HepG2 (cell line): ENCODE measurements around the gene RAP1GAP2. TPM values are rescaled to one million over a fixed set of nuclear protein-coding genes. Genes with fewer than 3 reads are reported as not detected.

ENCODE experiments used
- ATAC-seq: fragments of 200-7000 bp; cut with Tn5 transposase; 3 replicates; pipeline ENCODE4 v1.9.1; 2020; ENCODE audit warnings: mild to moderate bottlenecking, moderate library complexity
- BruUV-seq: library from RNA; stranded (reverse); fragments of 400-500 nt; replicated peaks from 2 replicates; lab custom pipeline; 2021; lab: Mats Ljungman, UMichigan
- CTCF ChIA-PET: fragments of 300-600 bp; formaldehyde crosslinking; extraction: SDS; loops from one replicate; lab custom pipeline; 2021; ENCODE audit warnings: low total read pairs, inconsistent platforms, low intra/inter-chr PET ratio; lab: Yijun Ruan, JAX
- POLR2A ChIA-PET: fragments of 350-600 bp; sonication (Branson Sonifier 250); formaldehyde crosslinking; loops from one replicate; lab custom pipeline; 2020; ENCODE audit warnings: antibody characterized with exemption, inconsistent platforms; lab: Yijun Ruan, JAX
- DNase-seq: peaks from one replicate; pipeline ENCODE4 v3.0.0-alpha.2; 2015; ENCODE audit warnings: low spot score
- FAIRE-seq: peaks from 3 replicates; lab custom pipeline; 2011; peaks lifted over from hg19 to GRCh38; lab: Jason Lieb, UNC
- H2AFZ ChIP-seq: one replicate; pipeline ENCODE4 v1.6.1; 2011; ENCODE audit warnings: low read length, inconsistent platforms
- H3K27ac ChIP-seq: fragments of 300-600 bp; 3 replicates; pipeline ENCODE4 v1.8.0; 2011; ENCODE audit warnings: mixed run types, mild to moderate bottlenecking, mixed read lengths, low read length, inconsistent platforms; ENCODE audit not compliant: insufficient read depth; ENCODE audit errors: extremely low read length
- H3K27me3 ChIP-seq, 2 experiments: fragments of 200-600 bp in 1 of 2; 2 replicates in 1 of 2; 3 replicates in 1 of 2; pipeline versions ENCODE4 v1.6.0 to v1.8.0; 2011; ENCODE audit warnings: low read length in 2 of 2, mild to moderate bottlenecking in 2 of 2, moderate library complexity in 2 of 2, inconsistent platforms in 1 of 2; ENCODE audit not compliant: insufficient read depth in 2 of 2, control insufficient read depth in 1 of 2
- H3K36me3 ChIP-seq, 2 experiments: fragments of 200-600 bp in 1 of 2; replicated peaks in 1 of 2; 2 replicates in 1 of 2; 3 replicates in 1 of 2; pipeline versions ENCODE4 v1.5.1 to v1.8.0; 2011; ENCODE audit warnings: low read length in 2 of 2, inconsistent platforms in 1 of 2; ENCODE audit not compliant: insufficient read depth in 2 of 2, control insufficient read depth in 1 of 2
- H3K4me1 ChIP-seq: 2 replicates; pipeline ENCODE4 v1.5.1; 2012; ENCODE audit warnings: low read length, inconsistent platforms; ENCODE audit not compliant: insufficient read depth
- H3K4me2 ChIP-seq: 2 replicates; pipeline ENCODE4 v1.6.0; 2011; ENCODE audit warnings: low read depth, low read length, inconsistent platforms
- H3K4me3 ChIP-seq, 3 experiments: fragments of 200-600 bp in 1 of 3; sonication (generic), shearing (Covaris generic) in 1 of 3; replicated peaks in 1 of 3; 2 replicates each; pipeline ENCODE4 v1.5.1; 2011 to 2016; ENCODE audit warnings: low read length in 3 of 3, inconsistent platforms in 2 of 3, low read depth in 2 of 3, mild to moderate bottlenecking in 2 of 3, control low read depth in 1 of 3, mixed read lengths in 1 of 3; ENCODE audit not compliant: insufficient read depth in 1 of 3
- H3K79me2 ChIP-seq: one replicate; pipeline ENCODE4 v1.6.1; 2011; ENCODE audit warnings: low read length, inconsistent platforms; ENCODE audit not compliant: insufficient read depth
- H3K9ac ChIP-seq: 2 replicates; pipeline ENCODE4 v1.6.0; 2011; ENCODE audit warnings: mild to moderate bottlenecking, low read depth, low read length, inconsistent platforms; ENCODE audit not compliant: insufficient read depth
- H3K9me3 ChIP-seq: 2 replicates; pipeline ENCODE4 v1.5.1; 2012; ENCODE audit warnings: mild to moderate bottlenecking, low read length
- H4K20me1 ChIP-seq: 2 replicates; pipeline ENCODE4 v1.6.0; 2011; ENCODE audit warnings: inconsistent platforms, mild to moderate bottlenecking, low read length, moderate library complexity; ENCODE audit not compliant: insufficient read depth
- BCL3 ChIP-seq: sonication (generic); formaldehyde crosslinking; IDR thresholded peaks from 2 replicates; pipeline ENCODE4 v1.5.1; 2020; ENCODE audit warnings: mild to moderate bottlenecking, missing genetic modification reagents, moderate library complexity
- BRF2 ChIP-seq: sonication (generic); formaldehyde crosslinking; IDR thresholded peaks from 2 replicates; pipeline ENCODE4 v1.8.1; 2022; ENCODE audit warnings: mild to moderate bottlenecking, missing genetic modification reagents
- CENPBD1 ChIP-seq: sonication (generic); formaldehyde crosslinking; IDR thresholded peaks from 2 replicates; pipeline ENCODE4 v1.8.0; 2022; ENCODE audit warnings: missing genetic modification reagents, low read depth, mild to moderate bottlenecking, borderline replicate concordance
- GTF3A ChIP-seq: sonication (generic); formaldehyde crosslinking; conservative IDR thresholded peaks from 2 replicates; pipeline ENCODE4 v1.4.0; 2020; ENCODE audit warnings: mild to moderate bottlenecking, missing genetic modification reagents
- HDAC6 ChIP-seq: fragments of 200-600 bp; sonication (generic); IDR thresholded peaks from 2 replicates; pipeline ENCODE4 v1.7.0; 2017; ENCODE audit warnings: mild to moderate bottlenecking, antibody characterized with exemption, low read length, low read depth
- ISL2 ChIP-seq: sonication (generic); formaldehyde crosslinking; IDR thresholded peaks from 2 replicates; pipeline ENCODE4 v1.5.0; 2020; ENCODE audit warnings: missing genetic modification reagents
- JUND ChIP-seq: sonication (generic); formaldehyde crosslinking; IDR thresholded peaks from 2 replicates; pipeline ENCODE4 v1.8.0; 2022; ENCODE audit warnings: mild to moderate bottlenecking, missing genetic modification reagents
- KAT7 ChIP-seq: IDR thresholded peaks from 2 replicates; pipeline ENCODE4 v1.6.1; 2018; ENCODE audit warnings: borderline replicate concordance, missing compliant biosample characterization
- MBD4 ChIP-seq: IDR thresholded peaks from 2 replicates; pipeline ENCODE4 v1.6.1; 2012; ENCODE audit warnings: low read length, inconsistent platforms, borderline replicate concordance
- NFYC ChIP-seq: IDR thresholded peaks from 2 replicates; pipeline ENCODE4 v1.6.1; 2016; ENCODE audit warnings: missing genetic modification reagents, missing compliant biosample characterization
- RBAK ChIP-seq: sonication (generic); formaldehyde crosslinking; IDR thresholded peaks from 2 replicates; pipeline ENCODE4 v1.5.1; 2020; ENCODE audit warnings: mild to moderate bottlenecking, missing genetic modification reagents
- SP140L ChIP-seq: sonication (generic); formaldehyde crosslinking; IDR thresholded peaks from 2 replicates; pipeline ENCODE4 v1.4.0; 2020; ENCODE audit warnings: missing genetic modification reagents, borderline replicate concordance
- TFDP2 ChIP-seq: sonication (generic); formaldehyde crosslinking; IDR thresholded peaks from 2 replicates; pipeline ENCODE4 v1.4.0; 2020; ENCODE audit warnings: missing genetic modification reagents
- ZNF276 ChIP-seq: sonication (generic); formaldehyde crosslinking; IDR thresholded peaks from 2 replicates; pipeline ENCODE4 v1.4.0; 2020; ENCODE audit warnings: mild to moderate bottlenecking, low read depth, missing genetic modification reagents
- ZNF543 ChIP-seq: sonication (generic); formaldehyde crosslinking; IDR thresholded peaks from 2 replicates; pipeline ENCODE4 v1.4.0; 2020; ENCODE audit warnings: mild to moderate bottlenecking, missing genetic modification reagents
- WGBS: methylation state at CpG from one replicate; pipeline ENCODE4 v1.1.6; 2017; ENCODE audit warnings: low lambda C conversion rate; 5-methylcytosine and 5-hydroxymethylcytosine counted together
- in situ Hi-C: cut with HindIII; loops from 2 replicates; pipeline ENCODE4 v1.10.0; 2017; ENCODE audit warnings: low pct_unique_long_range_greater_than_20kb; ENCODE audit not compliant: extremely low pct_ligation_motif_present
- intact Hi-C: fragments of 100-400 bp; cut with micrococcal nuclease; formaldehyde crosslinking; loops from one replicate; pipeline ENCODE4 v1.10.0; 2022; ENCODE audit not compliant: unreplicated experiment
- polyA plus RNA-seq, 8 experiments: library from polyadenylated mRNA; depleted of rRNA in 3 of 8; stranded (reverse) in 7 of 8; unstranded in 1 of 8; fragments of >200 nt; fragmentation: Illumina TruSeq in 4 of 8; extraction: Trizol in 4 of 8; gene quantifications; 2 replicates each; pipeline versions ENCODE4 v1.2.1 to v1.2.3, GENCODE V29; 2011 to 2016; ENCODE audit warnings: low read depth in 4 of 8, missing spikeins in 1 of 8, mixed read lengths in 1 of 8; ENCODE audit not compliant: insufficient read depth in 1 of 8
- total RNA-seq, 5 experiments: library from RNA; depleted of rRNA; stranded (reverse); fragments of >200 nt; fragmentation: Illumina TruSeq; extraction: Trizol; gene quantifications; 2 replicates each; pipeline ENCODE4 v1.2.3, GENCODE V29; 2016; ENCODE audit warnings: low read depth in 1 of 5

Gene RAP1GAP2
- total and polyA plus RNA-seq, 2 of the 13 experiments (the other 11 are each of a cell fraction or from before 2014, with no cell fraction given) = 10.9 to 12.0 TPM

- Histone ChIP-seq H3K9ac (no peak overlapping the region), H3K4me3 (no peak overlapping the region), H3K27me3 (no peaks in the 10 kb centered on the region; a peak in 1 of 5 replicates), H3K79me2 (no peaks in the 10 kb centered on the region), H3K36me3 (no peaks in the 10 kb centered on the region), H4K20me1 (no peaks in the 10 kb centered on the region), H3K4me2 (no peak overlapping the region), H2AFZ (no peak overlapping the region), H3K9me3 (no peaks in the 10 kb centered on the region), H3K27ac (no peak overlapping the region), H3K4me1 (no peaks in the 10 kb centered on the region)
- CTCF ChIA-PET = no interaction called here
- no peak for TF ChIP-seq SP140L
- no peak for TF ChIP-seq ISL2 (CRISPR knock-in tag)
- TF ChIP-seq BRF2 (CRISPR knock-in tag) = no peak
- TF ChIP-seq KAT7 (CRISPR knock-in tag) = no peak
- no peak for TF ChIP-seq ZNF276 (CRISPR knock-in tag)
- TF ChIP-seq JUND (CRISPR knock-in tag) = no peak
- no peak for TF ChIP-seq BCL3
- no peak for TF ChIP-seq RBAK (CRISPR knock-in tag)
- TF ChIP-seq ZNF543 = no peak
- TF ChIP-seq CENPBD1 = no peak
- no peak for TF ChIP-seq MBD4
- TF ChIP-seq NFYC (CRISPR knock-in tag) = no peak
- TF ChIP-seq TFDP2 (CRISPR knock-in tag) = no peak
- no peak for TF ChIP-seq GTF3A (CRISPR knock-in tag)
- TF ChIP-seq HDAC6 = no peak
- 74% methylated on average over 11 of the region's 27 CpGs for WGBS
- no peak for ATAC-seq
- DNase-seq = no peak
- no peak for FAIRE-seq
- intact Hi-C loops = no loop called here
- POLR2A ChIA-PET = no interaction called here
- no TSS peak for BruUV-seq
- in situ Hi-C loops = no loop called here
These were observed 18.5 kb downstream of the RAP1GAP2 start for GRCh38 chr17:2814481-2815341.
